Measurements from ENCODE around the gene PIGK.
A peak's percentile ranks its signal among the peaks of the same experiment; 100 is the strongest.
"Not testable (repeated sequence)": the region's sequence is repeated elsewhere in the genome, so short reads cannot be mapped to it uniquely, and the experiment has no call there.

PIGK gene

GRCh38 chr1:77220687-77221463 lies 1.6 kb upstream of the PIGK start:
- H3K36me3 Mint-ChIP-seq (ENCODE audit: low read depth) = peaks cover 17% of the 10 kb centered on the region
- no peaks in the 10 kb centered on the region for H3K9me3 Mint-ChIP-seq
- H3K27ac Mint-ChIP-seq = no peak overlapping the region
- no peaks in the 10 kb centered on the region for H3K27me3 Mint-ChIP-seq (ENCODE audit: low read depth)
- H3K4me3 Mint-ChIP-seq = peak overlapping the region; percentile 17
- H3K4me1 Mint-ChIP-seq (ENCODE audit: low read depth) = peaks cover 24% of the 10 kb centered on the region

DNA sequence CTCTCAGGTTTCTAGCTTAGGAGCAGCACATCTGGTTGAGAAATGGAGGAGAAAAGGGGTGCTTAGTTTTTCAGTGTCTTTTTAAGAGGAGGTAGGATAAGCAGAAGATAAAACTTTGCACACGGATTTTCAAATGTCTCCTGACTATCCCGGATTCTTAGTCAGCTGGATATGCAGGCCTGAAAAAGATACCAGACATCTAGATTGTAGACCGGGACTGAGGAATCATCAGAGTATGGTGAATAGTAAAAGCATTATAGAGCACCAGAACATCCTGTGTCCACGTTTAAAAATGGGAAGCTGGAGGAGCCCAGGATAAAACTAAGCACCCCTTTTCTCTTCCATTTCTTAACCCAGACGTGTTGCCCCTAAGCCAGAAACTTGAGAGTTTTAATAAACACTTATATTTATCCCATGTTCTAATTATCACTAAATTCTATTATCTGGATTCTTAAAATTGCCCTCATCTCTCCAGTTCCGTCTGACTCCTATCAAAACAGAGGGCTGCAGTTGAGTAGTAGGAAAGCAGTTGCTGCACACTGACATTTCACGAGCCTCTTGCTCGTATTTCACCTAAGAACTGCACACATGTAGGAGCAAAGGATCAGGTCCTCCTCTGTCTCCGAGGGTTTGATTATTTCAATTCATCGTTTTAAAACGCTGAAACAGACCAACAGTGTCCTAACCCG lies 609 bp downstream of the PIGK start:
- no peaks in the 10 kb centered on the region for H3K9me3 Mint-ChIP-seq
- H3K27ac Mint-ChIP-seq = peak overlapping the region; percentile 89
- H3K4me1 Mint-ChIP-seq (ENCODE audit: low read depth) = peaks cover 28% of the 10 kb centered on the region
- peak overlapping the region; percentile 91 for H3K4me3 Mint-ChIP-seq
- no peaks in the 10 kb centered on the region for H3K27me3 Mint-ChIP-seq (ENCODE audit: low read depth)
- H3K36me3 Mint-ChIP-seq (ENCODE audit: low read depth) = peaks cover 17% of the 10 kb centered on the region

DNA sequence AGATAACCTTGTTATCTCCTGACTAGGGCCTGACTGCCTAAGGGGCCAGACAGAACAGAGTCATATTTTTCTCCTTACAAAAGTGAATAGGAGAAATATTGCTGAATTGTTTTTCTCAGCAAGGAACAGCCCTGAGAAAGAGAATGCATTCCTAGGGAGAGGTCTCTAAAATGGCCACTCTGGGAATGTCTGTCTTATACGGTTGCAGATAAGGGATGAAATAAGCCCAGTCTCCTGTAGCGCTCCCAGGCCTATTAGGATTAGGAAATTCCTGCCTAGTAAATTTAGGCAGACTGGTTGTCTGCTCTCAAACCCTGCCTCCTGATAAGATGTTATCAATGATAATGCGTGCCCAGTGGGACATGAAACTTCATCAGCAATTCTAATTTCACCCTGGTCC lies 15.2 kb downstream of the PIGK start:
- H3K9me3 Mint-ChIP-seq; H3K27ac Mint-ChIP-seq; H3K27me3 Mint-ChIP-seq (ENCODE audit: low read depth); H3K4me1 Mint-ChIP-seq (ENCODE audit: low read depth); H3K36me3 Mint-ChIP-seq (ENCODE audit: low read depth); H3K4me3 Mint-ChIP-seq: not testable (repeated sequence)

DNA sequence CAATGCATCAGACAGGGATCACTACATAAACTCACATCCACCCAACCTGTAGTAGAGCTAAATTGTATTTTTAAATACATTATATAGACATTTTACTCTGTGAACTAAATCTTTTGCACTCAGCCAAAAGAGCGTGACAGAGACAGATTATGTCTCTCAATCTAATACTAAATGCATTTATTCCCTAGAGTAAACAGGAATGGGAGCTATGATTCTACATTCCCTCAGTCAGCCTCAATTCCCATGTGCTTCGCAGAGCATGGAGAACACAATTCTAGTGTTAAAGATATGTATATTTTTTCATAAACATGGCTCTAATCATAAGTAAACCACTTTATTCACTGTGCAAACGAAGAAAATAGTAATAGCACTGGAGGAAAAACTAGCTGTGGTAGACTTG lies 16.5 kb downstream of the PIGK start:
- peaks cover 4% of the 10 kb centered on the region for H3K9me3 Mint-ChIP-seq
- no peak overlapping the region for H3K27ac Mint-ChIP-seq
- H3K4me1 Mint-ChIP-seq (ENCODE audit: low read depth) = no peaks in the 10 kb centered on the region
- no peak overlapping the region for H3K4me3 Mint-ChIP-seq
- peaks cover 9% of the 10 kb centered on the region for H3K36me3 Mint-ChIP-seq (ENCODE audit: low read depth)
- H3K27me3 Mint-ChIP-seq (ENCODE audit: low read depth) = no peaks in the 10 kb centered on the region

- no peak overlapping the region for H3K27ac Mint-ChIP-seq
- H3K27me3 Mint-ChIP-seq (ENCODE audit: low read depth) = no peaks in the 10 kb centered on the region
- no peak overlapping the region for H3K4me3 Mint-ChIP-seq
- H3K36me3 Mint-ChIP-seq (ENCODE audit: low read depth) = peaks cover 15% of the 10 kb centered on the region
- H3K9me3 Mint-ChIP-seq = peaks cover 4% of the 10 kb centered on the region
- H3K4me1 Mint-ChIP-seq (ENCODE audit: low read depth) = no peaks in the 10 kb centered on the region
These were observed 18.4 kb downstream of the PIGK start for GRCh38 chr1:77200806-77201205.

- peaks cover 4% of the 10 kb centered on the region for H3K9me3 Mint-ChIP-seq
- H3K4me3 Mint-ChIP-seq = no peak overlapping the region
- no peak overlapping the region for H3K27ac Mint-ChIP-seq
- no peaks in the 10 kb centered on the region for H3K4me1 Mint-ChIP-seq (ENCODE audit: low read depth)
- peaks cover 11% of the 10 kb centered on the region for H3K36me3 Mint-ChIP-seq (ENCODE audit: low read depth)
- H3K27me3 Mint-ChIP-seq (ENCODE audit: low read depth) = no peaks in the 10 kb centered on the region
These were observed 18.9 kb downstream of the PIGK start for GRCh38 chr1:77200293-77200692.

GRCh38 chr1:77197351-77197750 lies 21.9 kb downstream of the PIGK start:
- Mint-ChIP-seq H3K36me3 (ENCODE audit: low read depth) (peaks cover 10% of the 10 kb centered on the region), H3K9me3 (no peaks in the 10 kb centered on the region), H3K4me1 (ENCODE audit: low read depth) (no peaks in the 10 kb centered on the region), H3K27me3 (ENCODE audit: low read depth) (no peaks in the 10 kb centered on the region), H3K27ac (no peak overlapping the region), H3K4me3 (no peak overlapping the region)

- Mint-ChIP-seq H3K9me3 (peaks cover 4% of the 10 kb centered on the region), H3K36me3 (ENCODE audit: low read depth) (peaks cover 13% of the 10 kb centered on the region), H3K27ac (no peak overlapping the region), H3K4me1 (ENCODE audit: low read depth) (peaks cover under 1% of the 10 kb centered on the region), H3K27me3 (ENCODE audit: low read depth) (no peaks in the 10 kb centered on the region), H3K4me3 (no peak overlapping the region)
These were observed 25.3 kb downstream of the PIGK start for GRCh38 chr1:77193951-77194350.

DNA sequence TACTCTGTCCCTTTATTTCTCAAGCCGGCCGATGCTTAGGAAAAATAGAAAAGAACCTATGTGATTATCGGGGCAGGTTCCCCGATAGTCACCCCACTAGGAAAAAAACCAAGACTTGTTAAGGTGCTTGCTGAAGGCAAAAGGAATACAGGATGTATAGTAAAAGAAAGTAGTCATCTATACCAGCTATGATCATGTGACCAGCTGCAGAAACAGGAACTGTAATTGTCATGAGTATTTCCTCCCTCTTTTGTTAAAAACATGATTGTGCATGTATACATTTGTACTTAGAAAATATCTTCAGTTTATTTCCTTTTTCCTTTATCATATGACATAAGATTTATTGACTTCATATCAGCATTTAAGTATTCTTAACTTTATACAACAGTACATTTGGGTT lies 30.5 kb downstream of the PIGK start:
- Mint-ChIP-seq H3K36me3 (ENCODE audit: low read depth) (peaks cover 12% of the 10 kb centered on the region), H3K4me3 (no peak overlapping the region), H3K9me3 (peaks cover 9% of the 10 kb centered on the region), H3K27me3 (ENCODE audit: low read depth) (no peaks in the 10 kb centered on the region), H3K27ac (no peak overlapping the region), H3K4me1 (ENCODE audit: low read depth) (peaks cover 4% of the 10 kb centered on the region)

GRCh38 chr1:77186907-77187306 lies 32.3 kb downstream of the PIGK start:
- H3K27me3 Mint-ChIP-seq (ENCODE audit: low read depth); H3K27ac Mint-ChIP-seq; H3K9me3 Mint-ChIP-seq; H3K4me1 Mint-ChIP-seq (ENCODE audit: low read depth); H3K4me3 Mint-ChIP-seq: not testable (repeated sequence)
- peaks cover 12% of the 10 kb centered on the region for H3K36me3 Mint-ChIP-seq (ENCODE audit: low read depth)

- no peak overlapping the region for H3K27ac Mint-ChIP-seq
- H3K4me3 Mint-ChIP-seq = no peak overlapping the region
- H3K27me3 Mint-ChIP-seq (ENCODE audit: low read depth) = no peaks in the 10 kb centered on the region
- H3K36me3 Mint-ChIP-seq (ENCODE audit: low read depth) = peaks cover 11% of the 10 kb centered on the region
- no peaks in the 10 kb centered on the region for H3K4me1 Mint-ChIP-seq (ENCODE audit: low read depth)
- H3K9me3 Mint-ChIP-seq = peaks cover 13% of the 10 kb centered on the region
These were observed 37.1 kb downstream of the PIGK start for GRCh38 chr1:77182083-77182482.

GRCh38 chr1:77179632-77180031 lies 39.6 kb downstream of the PIGK start:
- Mint-ChIP-seq H3K4me3 (no peak overlapping the region), H3K4me1 (ENCODE audit: low read depth) (no peaks in the 10 kb centered on the region), H3K9me3 (peaks cover 22% of the 10 kb centered on the region), H3K27me3 (ENCODE audit: low read depth) (no peaks in the 10 kb centered on the region), H3K36me3 (ENCODE audit: low read depth) (peaks cover 10% of the 10 kb centered on the region), H3K27ac (no peak overlapping the region)

- Mint-ChIP-seq H3K27ac (no peak overlapping the region), H3K9me3 (peaks cover 40% of the 10 kb centered on the region), H3K4me1 (ENCODE audit: low read depth) (no peaks in the 10 kb centered on the region), H3K27me3 (ENCODE audit: low read depth) (no peaks in the 10 kb centered on the region), H3K4me3 (no peak overlapping the region), H3K36me3 (ENCODE audit: low read depth) (peaks cover 15% of the 10 kb centered on the region)
These were observed 43.9 kb downstream of the PIGK start for GRCh38 chr1:77175230-77175844.

DNA sequence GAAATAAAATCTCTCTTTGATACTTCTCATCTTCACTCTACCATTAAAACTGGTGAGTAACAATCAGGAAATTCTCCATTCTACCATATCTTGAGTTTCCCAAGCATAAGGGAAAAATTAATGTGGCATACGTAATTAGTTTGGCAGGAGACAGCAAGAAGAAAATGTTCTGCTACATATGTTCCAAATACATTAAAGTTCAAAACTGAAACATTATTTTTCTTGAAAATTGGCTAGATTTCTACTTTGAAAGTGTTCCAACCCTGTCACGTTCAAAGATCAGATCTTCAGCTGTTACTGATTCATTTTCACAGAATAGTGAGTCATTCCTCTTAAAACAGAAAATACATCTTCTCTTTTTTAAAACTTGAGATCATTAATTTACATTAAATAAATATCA lies 48.5 kb downstream of the PIGK start:
- H3K36me3 Mint-ChIP-seq (ENCODE audit: low read depth) = peaks cover 10% of the 10 kb centered on the region
- H3K9me3 Mint-ChIP-seq = peaks cover 27% of the 10 kb centered on the region
- H3K4me3 Mint-ChIP-seq = no peak overlapping the region
- H3K27me3 Mint-ChIP-seq (ENCODE audit: low read depth) = no peaks in the 10 kb centered on the region
- H3K27ac Mint-ChIP-seq = no peak overlapping the region
- no peaks in the 10 kb centered on the region for H3K4me1 Mint-ChIP-seq (ENCODE audit: low read depth)

- no peak overlapping the region for H3K4me3 Mint-ChIP-seq
- H3K27ac Mint-ChIP-seq = no peak overlapping the region
- no peaks in the 10 kb centered on the region for H3K27me3 Mint-ChIP-seq (ENCODE audit: low read depth)
- H3K36me3 Mint-ChIP-seq (ENCODE audit: low read depth) = peaks cover 5% of the 10 kb centered on the region
- no peaks in the 10 kb centered on the region for H3K4me1 Mint-ChIP-seq (ENCODE audit: low read depth)
- H3K9me3 Mint-ChIP-seq = peaks cover 5% of the 10 kb centered on the region
These were observed 50.9 kb downstream of the PIGK start for GRCh38 chr1:77168358-77168757.
